NCI-H82 treated with DMSO at 0.1 percent for 48 hours (cell line): ENCODE measurements around the gene MOB2.

Experiments
- DNase-seq: peaks from one replicate; lab custom pipeline; 2025; ENCODE audit not compliant: unreplicated experiment; lab: John Stamatoyannopoulos, UW

The MOB2 gene

GRCh38 chr11:1458340-1459218, 28.0 kb downstream of the MOB2 start:
- DNase-seq: no peak

- DNase-seq: no peak
These were observed 28.7 kb downstream of the MOB2 start for GRCh38 chr11:1457856-1458255.

- DNase-seq: no peak
These were observed 29.3 kb downstream of the MOB2 start for GRCh38 chr11:1457326-1457680.

- DNase-seq: no peak
These were observed 29.8 kb downstream of the MOB2 start for GRCh38 chr11:1456596-1457325.

- no peak for DNase-seq
These were observed 30.4 kb downstream of the MOB2 start for GRCh38 chr11:1456176-1456575.

GRCh38 chr11:1455763-1456060, 30.9 kb downstream of the MOB2 start:
- no peak for DNase-seq

- no peak for DNase-seq
These were observed 31.4 kb downstream of the MOB2 start for GRCh38 chr11:1455032-1455762.

- no peak for DNase-seq
These were observed 32.0 kb downstream of the MOB2 start for GRCh38 chr11:1454576-1454975.

GRCh38 chr11:1453611-1454034, 33.0 kb downstream of the MOB2 start:
- no peak for DNase-seq

- no peak for DNase-seq
These were observed 33.8 kb downstream of the MOB2 start for GRCh38 chr11:1452744-1453143.

- DNase-seq: no peak
These were observed 34.7 kb downstream of the MOB2 start for GRCh38 chr11:1451781-1452470.

- no peak for DNase-seq
These were observed 35.4 kb downstream of the MOB2 start for GRCh38 chr11:1450949-1451710.

GRCh38 chr11:1450344-1450875, 36.2 kb downstream of the MOB2 start:
- DNase-seq: no peak

GRCh38 chr11:1449490-1450243, 36.9 kb downstream of the MOB2 start:
- no peak for DNase-seq

- DNase-seq: no peak
These were observed 37.7 kb downstream of the MOB2 start for GRCh38 chr11:1448882-1449281.

GRCh38 chr11:1447845-1448825, 38.4 kb downstream of the MOB2 start:
- no peak for DNase-seq

GRCh38 chr11:1446623-1447022, 40.0 kb downstream of the MOB2 start:
- no peak for DNase-seq

GRCh38 chr11:1445741-1446445, 40.7 kb downstream of the MOB2 start:
- no peak for DNase-seq
